ENCODE data around the gene TATDN2.
A peak's percentile ranks its signal among the peaks of the same experiment; 100 is the strongest.

The TATDN2 gene

GRCh38 chr3:10242182-10243065 lies 5.8 kb upstream of the TATDN2 start:
- WGBS (ENCODE audit: extremely low coverage, insufficient coverage, low lambda C conversion rate), result no CpG with 5 or more reads among the region's 7 CpGs
- Histone ChIP-seq H3K36me3 (ENCODE audit: control insufficient read depth, insufficient read depth, low read length) (no peaks in the 10 kb centered on the region), H3K27me3 (ENCODE audit: insufficient read depth, low read length, poor library complexity) (no peaks in the 10 kb centered on the region), H3K4ac (ENCODE audit: low read depth, low read length) (no peak overlapping the region), H2AK5ac (ENCODE audit: low read length) (no peak overlapping the region), H2BK120ac (ENCODE audit: low read depth, low read length) (no peak overlapping the region), H4K8ac (ENCODE audit: low read depth, low read length) (no peak overlapping the region), H3K9ac (ENCODE audit: low read length) (no peak overlapping the region), H3K27ac (ENCODE audit: low read depth, low read length) (no peak overlapping the region), H2BK15ac (replicated peaks; ENCODE audit: low read depth) (no peak overlapping the region), H3K4me2 (ENCODE audit: low read length) (no peak overlapping the region), H3K18ac (ENCODE audit: low read length) (no peak overlapping the region), H3K79me2 (ENCODE audit: control insufficient read depth, insufficient read depth, low read length) (no peaks in the 10 kb centered on the region), H3K4me1 (ENCODE audit: control insufficient read depth, low read depth, low read length) (no peaks in the 10 kb centered on the region), H4K5ac (ENCODE audit: low read length) (no peak overlapping the region), H3K4me3 (ENCODE audit: low read length) (no peak overlapping the region), H3K56ac (ENCODE audit: low read length) (no peak overlapping the region), H2BK5ac (ENCODE audit: low read length) (no peak overlapping the region), H3K79me1 (ENCODE audit: low read length) (no peaks in the 10 kb centered on the region), H3K23ac (ENCODE audit: low read length) (no peak overlapping the region)
- DNase-seq, result no peak

GRCh38 chr3:10244009-10244408 lies 4.2 kb upstream of the TATDN2 start:
- H3K79me1 ChIP-seq (ENCODE audit: low read length), result peaks cover 1% of the 10 kb centered on the region
- H3K79me2 ChIP-seq (ENCODE audit: control insufficient read depth, insufficient read depth, low read length), result peaks cover under 1% of the 10 kb centered on the region
- H3K4me1 ChIP-seq (ENCODE audit: control insufficient read depth, low read depth, low read length), result no peaks in the 10 kb centered on the region
- H4K8ac ChIP-seq (ENCODE audit: low read depth, low read length), result no peak overlapping the region
- no peak overlapping the region for H4K5ac ChIP-seq (ENCODE audit: low read length)
- H3K4me3 ChIP-seq (ENCODE audit: low read length), result no peak overlapping the region
- H2BK120ac ChIP-seq (ENCODE audit: low read depth, low read length), result no peak overlapping the region
- H3K23ac ChIP-seq (ENCODE audit: low read length), result no peak overlapping the region
- H2BK5ac ChIP-seq (ENCODE audit: low read length), result no peak overlapping the region
- WGBS (ENCODE audit: extremely low coverage, insufficient coverage, low lambda C conversion rate), result no CpG with 5 or more reads among the region's 3 CpGs
- no peak overlapping the region for H3K4me2 ChIP-seq (ENCODE audit: low read length)
- no peak overlapping the region for H2BK15ac ChIP-seq (replicated peaks; ENCODE audit: low read depth)
- no peak overlapping the region for H2AK5ac ChIP-seq (ENCODE audit: low read length)
- DNase-seq, result no peak
- H3K27me3 ChIP-seq (ENCODE audit: insufficient read depth, low read length, poor library complexity), result no peaks in the 10 kb centered on the region
- H3K9ac ChIP-seq (ENCODE audit: low read length), result no peak overlapping the region
- H3K36me3 ChIP-seq (ENCODE audit: control insufficient read depth, insufficient read depth, low read length), result no peaks in the 10 kb centered on the region
- no peak overlapping the region for H3K4ac ChIP-seq (ENCODE audit: low read depth, low read length)
- H3K18ac ChIP-seq (ENCODE audit: low read length), result no peak overlapping the region
- no peak overlapping the region for H3K27ac ChIP-seq (ENCODE audit: low read depth, low read length)
- H3K56ac ChIP-seq (ENCODE audit: low read length), result no peak overlapping the region

GRCh38 chr3:10245081-10245712 lies 3.1 kb upstream of the TATDN2 start:
- no peaks in the 10 kb centered on the region for H3K36me3 ChIP-seq (ENCODE audit: control insufficient read depth, insufficient read depth, low read length)
- no CpG with 5 or more reads among the region's 6 CpGs for WGBS (ENCODE audit: extremely low coverage, insufficient coverage, low lambda C conversion rate)
- no peak overlapping the region for H4K8ac ChIP-seq (ENCODE audit: low read depth, low read length)
- H3K79me1 ChIP-seq (ENCODE audit: low read length), result peaks cover 7% of the 10 kb centered on the region
- no peak overlapping the region for H2BK15ac ChIP-seq (replicated peaks; ENCODE audit: low read depth)
- H2BK120ac ChIP-seq (ENCODE audit: low read depth, low read length), result no peak overlapping the region
- peaks cover 5% of the 10 kb centered on the region for H3K79me2 ChIP-seq (ENCODE audit: control insufficient read depth, insufficient read depth, low read length)
- H2AK5ac ChIP-seq (ENCODE audit: low read length), result no peak overlapping the region
- no peak overlapping the region for H3K4ac ChIP-seq (ENCODE audit: low read depth, low read length)
- H3K18ac ChIP-seq (ENCODE audit: low read length), result no peak overlapping the region
- H3K4me2 ChIP-seq (ENCODE audit: low read length), result no peak overlapping the region
- no peak overlapping the region for H3K27ac ChIP-seq (ENCODE audit: low read depth, low read length)
- no peak for DNase-seq
- H3K23ac ChIP-seq (ENCODE audit: low read length), result no peak overlapping the region
- no peak overlapping the region for H3K4me3 ChIP-seq (ENCODE audit: low read length)
- H3K4me1 ChIP-seq (ENCODE audit: control insufficient read depth, low read depth, low read length), result no peaks in the 10 kb centered on the region
- H4K5ac ChIP-seq (ENCODE audit: low read length), result no peak overlapping the region
- no peaks in the 10 kb centered on the region for H3K27me3 ChIP-seq (ENCODE audit: insufficient read depth, low read length, poor library complexity)
- H2BK5ac ChIP-seq (ENCODE audit: low read length), result no peak overlapping the region
- no peak overlapping the region for H3K9ac ChIP-seq (ENCODE audit: low read length)
- H3K56ac ChIP-seq (ENCODE audit: low read length), result no peak overlapping the region

GRCh38 chr3:10247679-10248183 lies 528 bp upstream of the TATDN2 start:
- no peak overlapping the region for H3K56ac ChIP-seq (ENCODE audit: low read length)
- peak overlapping the region; percentile 44 for H3K4me2 ChIP-seq (ENCODE audit: low read length)
- no peak overlapping the region for H3K23ac ChIP-seq (ENCODE audit: low read length)
- peaks cover 2% of the 10 kb centered on the region for H3K4me1 ChIP-seq (ENCODE audit: control insufficient read depth, low read depth, low read length)
- no peak overlapping the region for H2BK15ac ChIP-seq (replicated peaks; ENCODE audit: low read depth)
- H3K79me1 ChIP-seq (ENCODE audit: low read length), result peaks cover 11% of the 10 kb centered on the region
- H3K27ac ChIP-seq (ENCODE audit: low read depth, low read length), result no peak overlapping the region
- H3K27me3 ChIP-seq (ENCODE audit: insufficient read depth, low read length, poor library complexity), result no peaks in the 10 kb centered on the region
- H2AK5ac ChIP-seq (ENCODE audit: low read length), result no peak overlapping the region
- WGBS (ENCODE audit: extremely low coverage, insufficient coverage, low lambda C conversion rate), result no CpG with 5 or more reads among the region's 14 CpGs
- no peak overlapping the region for H3K4me3 ChIP-seq (ENCODE audit: low read length)
- H3K36me3 ChIP-seq (ENCODE audit: control insufficient read depth, insufficient read depth, low read length), result no peaks in the 10 kb centered on the region
- no peak overlapping the region for H2BK120ac ChIP-seq (ENCODE audit: low read depth, low read length)
- peaks cover 14% of the 10 kb centered on the region for H3K79me2 ChIP-seq (ENCODE audit: control insufficient read depth, insufficient read depth, low read length)
- no peak overlapping the region for H3K18ac ChIP-seq (ENCODE audit: low read length)
- no peak for DNase-seq
- no peak overlapping the region for H3K4ac ChIP-seq (ENCODE audit: low read depth, low read length)
- no peak overlapping the region for H3K9ac ChIP-seq (ENCODE audit: low read length)
- no peak overlapping the region for H4K8ac ChIP-seq (ENCODE audit: low read depth, low read length)
- H4K5ac ChIP-seq (ENCODE audit: low read length), result no peak overlapping the region
- no peak overlapping the region for H2BK5ac ChIP-seq (ENCODE audit: low read length)

- DNase-seq, result peak; percentile 45
- WGBS (ENCODE audit: extremely low coverage, insufficient coverage, low lambda C conversion rate), result no CpG with 5 or more reads among the region's 32 CpGs
Measured at GRCh38 chr3:10248984-10249748, 907 bp downstream of the TATDN2 start.

More at GRCh38 chr3:10248984-10249748, 907 bp downstream of the TATDN2 start:
- Histone ChIP-seq H3K79me1 (ENCODE audit: low read length) (peaks cover 16% of the 10 kb centered on the region), H3K4ac (ENCODE audit: low read depth, low read length) (no peak overlapping the region), H3K79me2 (ENCODE audit: control insufficient read depth, insufficient read depth, low read length) (peaks cover 16% of the 10 kb centered on the region), H3K27me3 (ENCODE audit: insufficient read depth, low read length, poor library complexity) (no peaks in the 10 kb centered on the region), H3K56ac (ENCODE audit: low read length) (peak overlapping the region; percentile 69), H2AK5ac (ENCODE audit: low read length) (no peak overlapping the region), H3K9ac (ENCODE audit: low read length) (peak overlapping the region; percentile 78), H3K4me3 (ENCODE audit: low read length) (peak overlapping the region; percentile 65), H2BK120ac (ENCODE audit: low read depth, low read length) (no peak overlapping the region), H2BK5ac (ENCODE audit: low read length) (no peak overlapping the region), H3K18ac (ENCODE audit: low read length) (peak overlapping the region; percentile 85), H3K4me2 (ENCODE audit: low read length) (peak overlapping the region; percentile 89), H3K36me3 (ENCODE audit: control insufficient read depth, insufficient read depth, low read length) (no peaks in the 10 kb centered on the region), H4K8ac (ENCODE audit: low read depth, low read length) (no peak overlapping the region), H2BK15ac (replicated peaks; ENCODE audit: low read depth) (no peak overlapping the region), H3K4me1 (ENCODE audit: control insufficient read depth, low read depth, low read length) (peaks cover 2% of the 10 kb centered on the region), H4K5ac (ENCODE audit: low read length) (no peak overlapping the region), H3K27ac (ENCODE audit: low read depth, low read length) (no peak overlapping the region), H3K23ac (ENCODE audit: low read length) (no peak overlapping the region)

Data from mesendoderm (in vitro differentiated cells).